NCI-H1417 treated with DMSO at 0.1 percent for 48 hours (cell line): Measurements from ENCODE around the gene RBM20.

ENCODE experiments used
- DNase-seq: peaks from one replicate; lab custom pipeline; 2025; lab: John Stamatoyannopoulos, UW

The RBM20 gene

DNA sequence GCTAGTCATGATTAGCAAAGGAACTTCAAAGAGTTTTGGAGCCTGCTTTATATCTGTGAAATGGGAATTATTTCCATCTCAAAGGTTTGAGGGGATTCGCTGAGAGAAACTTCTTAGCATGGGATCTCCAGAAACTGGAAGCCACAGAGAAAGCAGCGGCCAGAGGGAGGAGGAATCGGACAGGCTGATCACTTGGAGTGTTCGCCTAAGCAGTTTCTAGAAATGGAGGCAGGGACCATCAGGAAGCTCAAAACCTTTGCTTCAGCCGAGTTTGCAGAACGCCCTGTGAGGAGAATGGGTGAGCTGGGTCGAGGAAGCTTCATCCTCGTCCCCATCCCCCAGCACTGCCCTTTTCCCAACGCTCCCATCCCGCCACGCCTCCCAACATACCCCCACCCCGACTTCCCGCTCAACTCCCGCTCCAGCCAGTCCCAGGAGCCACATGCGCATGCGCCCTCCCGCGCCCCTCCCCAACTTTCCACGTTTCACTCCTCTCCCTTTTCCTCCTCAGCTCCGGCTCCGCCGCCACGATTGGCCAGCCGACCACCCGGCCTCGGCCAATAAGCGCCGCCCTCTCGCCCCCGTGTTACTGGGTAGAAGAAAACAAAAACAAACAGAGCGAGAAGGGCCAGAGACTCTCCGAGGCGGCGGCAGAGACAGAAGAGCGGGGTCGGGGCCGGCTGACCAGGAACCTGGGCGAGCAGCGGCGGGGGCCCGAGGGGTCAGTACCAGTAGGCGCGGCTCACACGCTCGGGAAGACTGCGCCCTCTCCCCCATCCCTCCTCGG is 227.4 kb downstream of the RBM20 start, which contains the start of gene PDCD4:
Gene PDCD4 (plus strand): TSS at position 631 of the 787 bp plus-strand sequence. CDS start 4,100 bp downstream, outside the sequence.
- peak; percentile 78 for DNase-seq

DNA sequence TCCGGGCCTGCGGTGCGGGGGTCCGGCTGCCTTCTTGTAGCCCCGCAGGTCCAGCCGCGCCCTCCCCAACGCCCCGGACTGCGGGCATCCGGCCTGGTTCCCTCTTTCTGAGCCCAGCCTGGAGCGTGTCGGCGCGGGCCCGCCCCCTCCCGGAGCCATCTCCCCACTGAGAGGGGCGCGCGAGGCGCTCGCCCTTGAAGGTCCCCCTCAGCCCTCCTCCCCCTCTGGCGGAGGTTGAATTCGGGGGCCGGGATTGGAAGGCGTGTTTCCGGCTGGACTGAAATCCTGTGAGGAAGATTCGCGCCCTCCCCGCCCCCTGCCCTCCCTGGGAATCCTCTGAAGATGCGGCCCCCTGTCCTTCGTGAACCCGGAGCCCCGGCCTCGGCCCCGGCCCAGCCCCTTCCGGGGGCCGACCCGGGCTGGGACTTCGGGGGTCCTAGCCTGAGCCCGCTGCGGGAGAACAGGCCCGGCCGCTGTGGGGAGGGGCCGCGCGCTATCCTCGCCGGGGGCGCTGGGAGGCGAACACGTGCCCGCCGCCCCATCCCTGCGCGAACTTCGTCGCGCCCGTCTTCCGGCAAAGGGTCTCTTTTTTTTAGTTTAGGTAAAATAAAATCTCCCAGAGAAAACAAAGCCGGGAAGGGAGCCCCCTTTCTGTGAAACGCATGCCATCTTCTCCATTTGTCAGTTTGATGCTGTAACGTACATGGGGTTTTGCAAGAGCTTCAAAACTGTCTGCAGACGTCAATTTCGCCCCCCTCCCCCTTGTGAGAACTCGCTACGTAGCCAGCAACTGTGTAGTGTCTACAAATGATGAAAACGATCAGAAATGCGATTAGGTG is 228.2 kb downstream of the RBM20 start:
- no peak for DNase-seq

DNA sequence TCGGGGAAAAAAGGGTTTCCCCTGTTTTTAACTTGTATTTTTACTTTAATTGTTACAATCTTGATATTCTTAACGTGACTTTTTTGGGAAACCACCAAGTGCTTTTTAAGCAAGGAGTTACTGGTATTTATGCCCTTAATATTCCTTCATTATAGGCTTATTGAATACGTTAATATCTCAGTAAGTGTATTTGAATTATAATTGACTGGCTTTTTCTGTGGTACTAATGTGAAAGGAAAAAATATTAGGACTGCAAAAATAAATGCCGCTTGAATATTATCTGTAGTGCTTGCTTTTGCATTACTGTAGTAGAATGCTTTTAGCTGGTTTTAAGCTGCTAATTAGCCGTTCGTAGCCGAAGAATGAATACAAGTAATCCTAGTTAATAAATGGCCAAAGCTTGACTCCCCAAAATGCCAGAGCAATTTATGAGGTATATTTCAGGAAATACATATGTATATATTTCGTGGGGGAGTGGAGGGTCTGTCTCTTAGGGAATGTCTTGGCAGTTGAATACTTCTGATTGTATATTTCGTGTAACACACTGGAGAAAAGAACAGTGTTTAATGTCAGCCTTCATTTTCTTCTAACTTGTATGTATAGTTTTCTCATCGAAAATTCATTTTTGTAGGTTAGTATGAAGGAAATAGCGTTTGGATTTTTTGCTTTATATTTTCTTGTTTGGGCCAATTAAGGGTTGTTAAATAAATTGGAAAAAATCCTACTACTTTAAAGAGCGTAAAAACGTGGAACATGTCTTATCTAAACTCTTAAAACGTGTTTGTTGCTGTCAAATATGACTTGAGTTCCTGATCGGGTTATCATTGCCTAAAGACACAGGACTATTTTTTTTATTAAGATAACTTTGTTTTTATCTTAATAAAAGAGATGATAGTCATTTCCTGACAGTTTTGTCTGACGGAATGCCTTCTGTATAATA is 229.1 kb downstream of the RBM20 start:
- DNase-seq: no peak

DNA sequence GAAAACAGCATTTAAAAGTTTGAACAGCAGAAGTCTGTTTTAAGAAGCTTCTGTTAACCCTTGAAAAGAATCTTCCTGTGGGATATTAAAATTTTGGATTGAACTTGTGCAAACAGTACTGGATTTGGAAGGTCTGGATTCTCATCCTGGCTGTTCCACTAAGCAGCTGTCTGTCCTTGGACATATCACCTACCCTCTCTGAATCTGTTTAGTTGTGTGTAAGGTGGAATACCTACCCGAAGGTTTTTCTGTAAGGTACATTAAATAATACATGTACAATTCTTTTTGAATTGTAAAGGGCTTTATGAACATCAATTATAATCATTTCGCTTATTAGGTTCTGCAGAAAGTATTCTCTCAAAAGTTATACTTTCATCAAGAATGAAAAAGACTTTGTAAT is 229.8 kb downstream of the RBM20 start:
- no peak for DNase-seq

DNA sequence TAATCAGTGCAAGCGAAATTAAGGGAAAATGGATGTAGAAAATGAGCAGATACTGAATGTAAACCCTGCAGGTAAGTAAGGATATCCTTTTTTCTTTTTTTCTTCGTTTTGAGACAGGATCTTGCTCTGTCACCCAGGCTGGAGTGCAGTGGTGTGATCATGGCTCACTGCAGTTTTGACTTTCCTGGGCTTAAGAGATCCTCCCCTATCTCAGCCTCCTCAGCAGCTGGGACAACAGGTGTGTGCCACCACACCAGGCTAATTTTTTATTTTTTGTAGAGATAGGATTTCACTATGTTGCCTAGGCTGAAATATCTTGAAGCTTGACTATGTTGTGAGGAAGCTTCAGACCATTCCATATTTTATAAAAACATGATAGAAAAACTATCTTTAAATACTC is 231.9 kb downstream of the RBM20 start:
- DNase-seq: no peak

DNA sequence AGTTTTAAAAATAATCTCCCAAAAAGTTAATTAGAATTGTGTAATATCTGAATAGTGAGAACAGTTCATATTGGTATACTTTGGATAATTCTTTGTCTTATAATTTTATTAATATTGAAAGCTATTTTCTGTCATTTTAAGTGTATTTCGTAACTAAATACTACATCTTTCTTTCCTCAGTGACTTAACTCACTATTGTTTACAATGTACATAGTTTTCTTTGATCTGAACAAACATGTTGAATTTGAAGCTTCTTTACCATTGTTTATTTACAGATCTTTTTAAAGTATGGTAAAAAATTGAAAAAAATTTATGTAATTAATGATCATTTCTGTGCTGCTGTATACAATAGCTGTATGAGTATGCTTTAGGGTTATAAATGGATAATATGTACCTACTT is 232.7 kb downstream of the RBM20 start:
- no peak for DNase-seq

DNA sequence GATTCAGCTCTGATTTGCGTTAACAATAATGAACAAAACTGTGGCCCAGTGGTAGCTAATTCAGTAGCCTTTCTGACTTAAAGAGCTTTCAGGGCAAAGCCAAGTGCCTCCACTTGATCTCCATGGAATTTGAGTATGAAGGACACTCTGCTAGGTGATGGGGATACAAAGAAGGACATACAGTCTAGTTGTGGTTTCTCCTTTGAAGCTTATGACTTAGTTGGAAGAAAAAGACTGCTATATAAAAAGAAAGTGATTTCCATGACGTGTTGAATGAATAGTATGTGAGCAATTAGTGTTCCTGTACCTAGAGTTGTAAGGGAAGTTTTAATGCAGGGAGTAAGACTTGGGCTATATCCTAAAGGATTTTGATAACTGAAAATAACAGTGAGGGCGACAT is 235.9 kb downstream of the RBM20 start:
- no peak for DNase-seq

DNA sequence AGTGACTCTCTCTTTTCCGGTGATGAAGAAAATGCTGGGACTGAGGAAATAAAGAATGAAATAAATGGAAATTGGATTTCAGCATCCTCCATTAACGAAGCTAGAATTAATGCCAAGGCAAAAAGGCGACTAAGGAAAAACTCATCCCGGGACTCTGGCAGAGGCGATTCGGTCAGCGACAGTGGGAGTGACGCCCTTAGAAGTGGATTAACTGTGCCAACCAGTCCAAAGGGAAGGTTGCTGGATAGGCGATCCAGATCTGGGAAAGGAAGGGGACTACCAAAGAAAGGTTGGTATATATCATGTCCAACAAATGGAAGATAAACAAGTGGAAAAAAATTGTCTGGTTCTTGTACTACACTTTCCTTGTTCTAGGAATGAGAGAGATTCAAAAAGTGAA is 237.1 kb downstream of the RBM20 start:
- no peak for DNase-seq

DNA sequence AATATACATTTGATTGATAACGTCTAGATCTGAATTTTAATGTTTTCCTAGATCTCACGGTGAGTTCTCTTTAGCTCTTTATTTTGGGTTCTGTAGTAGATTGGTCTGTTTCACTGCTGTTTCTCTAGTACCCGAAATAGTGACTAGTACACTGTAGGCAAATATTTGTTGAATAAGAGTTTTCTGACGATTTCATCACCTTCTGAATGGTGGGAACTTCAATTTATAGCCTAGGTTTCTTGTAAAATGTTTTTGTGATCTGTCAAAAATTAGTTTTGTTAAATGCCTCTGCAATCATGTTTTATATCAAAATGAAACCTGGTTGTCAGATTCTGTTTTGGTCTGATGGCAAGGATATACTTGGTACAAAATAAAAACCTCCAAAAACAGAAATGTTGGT is 237.8 kb downstream of the RBM20 start:
- DNase-seq: no peak

DNA sequence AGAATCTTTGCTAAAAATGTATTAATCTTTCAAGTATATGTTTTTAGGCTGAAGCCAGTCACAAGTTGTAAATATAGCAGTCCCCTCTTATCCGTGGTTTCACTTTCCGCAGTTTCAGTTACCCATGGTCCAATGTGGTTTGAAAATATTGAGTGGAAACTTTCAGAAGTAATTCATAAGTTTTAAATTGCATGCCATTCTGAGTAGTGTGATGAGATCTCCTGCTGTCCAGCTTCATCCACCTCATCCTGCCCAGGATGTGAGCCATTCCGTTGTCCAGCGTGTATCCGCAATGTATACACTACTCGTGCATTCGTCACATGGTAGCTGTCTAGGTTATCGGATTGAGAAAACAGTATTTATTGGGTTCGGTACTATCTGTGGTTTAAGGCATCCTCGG is 239.8 kb downstream of the RBM20 start:
- DNase-seq: no peak

DNA sequence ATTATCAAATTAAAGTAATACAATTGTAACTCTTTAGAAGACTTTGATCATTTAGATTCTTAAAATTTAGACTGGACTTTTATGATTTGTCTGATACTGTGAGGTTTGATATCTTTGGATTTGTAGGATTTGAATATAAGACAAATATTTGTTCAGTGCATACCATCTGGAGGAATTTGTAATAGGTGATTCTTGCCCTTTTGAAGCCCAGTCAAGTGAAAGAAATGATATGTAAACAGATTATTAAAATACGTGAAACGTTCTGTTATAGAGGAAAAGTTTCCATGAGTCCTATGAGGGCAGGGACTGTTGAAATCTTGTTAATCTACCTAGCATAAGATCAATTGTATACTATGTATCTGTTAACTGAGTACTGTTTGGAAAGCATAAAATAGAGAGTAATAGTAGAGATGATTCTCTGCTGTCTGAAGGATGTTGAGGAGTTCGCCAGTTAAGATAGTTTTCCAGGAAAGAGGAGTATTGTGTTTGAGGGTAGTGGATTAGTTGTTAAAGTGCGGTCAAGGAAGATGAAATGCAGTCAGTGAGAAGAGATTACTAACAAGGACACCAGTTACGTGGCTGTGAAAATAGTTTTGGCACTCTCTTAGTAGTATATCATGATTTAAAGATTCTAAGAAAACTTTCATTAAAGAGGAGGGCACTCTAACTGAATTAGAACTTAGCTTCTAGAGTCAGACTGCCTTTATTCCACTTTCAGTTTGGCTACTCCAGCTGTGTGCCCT is 242.0 kb downstream of the RBM20 start:
- no peak for DNase-seq

DNA sequence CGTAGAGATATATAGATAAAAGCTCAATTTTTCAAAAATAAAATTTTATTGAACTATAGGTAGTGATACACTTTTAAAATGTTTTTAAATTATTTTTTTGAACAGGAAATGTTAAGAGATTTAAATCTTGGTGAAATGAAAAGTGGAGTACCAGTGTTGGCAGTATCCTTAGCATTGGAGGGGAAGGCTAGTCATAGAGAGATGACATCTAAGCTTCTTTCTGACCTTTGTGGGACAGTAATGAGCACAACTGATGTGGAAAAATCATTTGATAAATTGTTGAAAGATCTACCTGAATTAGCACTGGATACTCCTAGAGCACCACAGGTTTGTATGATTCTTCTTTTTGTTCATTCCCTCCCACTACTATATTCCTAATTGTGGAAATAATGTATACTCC is 243.4 kb downstream of the RBM20 start:
- DNase-seq: no peak
